ENCODE results near the gene CPS1.

CPS1 gene

GRCh38 chr2:210611466-210611865 is 55.1 kb downstream of the CPS1 start:
- H3K9me3 ChIP-seq (ENCODE audit: control insufficient read depth, insufficient read depth, low read depth, low read length) = no peaks in the 10 kb centered on the region
- no peaks in the 10 kb centered on the region for H3K4me1 ChIP-seq (ENCODE audit: control insufficient read depth, insufficient read depth, low read length)
- POLR2A ChIA-PET = no interaction called here
- no peak overlapping the region for H3K4me3 ChIP-seq (ENCODE audit: low read depth, low read length)
- TF ChIP-seq ZNF362 (tag by site-specific recombination; IDR thresholded peaks at IDR 0.05) (no peak), BCL11A (tag by site-specific recombination; IDR thresholded peaks at IDR 0.05; ENCODE audit: low read depth) (no peak), KLF9 (tag by site-specific recombination; IDR thresholded peaks at IDR 0.05; ENCODE audit: low read depth) (no peak), ZIC2 (tag by site-specific recombination; IDR thresholded peaks at IDR 0.05) (no peak), ZNF426 (tag by site-specific recombination; IDR thresholded peaks at IDR 0.05) (no peak), KLF10 (tag by site-specific recombination; IDR thresholded peaks at IDR 0.05) (no peak), OSR2 (tag by site-specific recombination; IDR thresholded peaks at IDR 0.05) (no peak), ZNF660 (tag by site-specific recombination; IDR thresholded peaks at IDR 0.05) (no peak), ZNF629 (tag by site-specific recombination; IDR thresholded peaks at IDR 0.05) (no peak), ZNF112 (tag by site-specific recombination; IDR thresholded peaks at IDR 0.05) (no peak), ZNF837 (tag by site-specific recombination; IDR thresholded peaks at IDR 0.05) (no peak), ZNF223 (tag by site-specific recombination; IDR thresholded peaks at IDR 0.05) (no peak)
- TF ChIP-seq, protein P1, sequence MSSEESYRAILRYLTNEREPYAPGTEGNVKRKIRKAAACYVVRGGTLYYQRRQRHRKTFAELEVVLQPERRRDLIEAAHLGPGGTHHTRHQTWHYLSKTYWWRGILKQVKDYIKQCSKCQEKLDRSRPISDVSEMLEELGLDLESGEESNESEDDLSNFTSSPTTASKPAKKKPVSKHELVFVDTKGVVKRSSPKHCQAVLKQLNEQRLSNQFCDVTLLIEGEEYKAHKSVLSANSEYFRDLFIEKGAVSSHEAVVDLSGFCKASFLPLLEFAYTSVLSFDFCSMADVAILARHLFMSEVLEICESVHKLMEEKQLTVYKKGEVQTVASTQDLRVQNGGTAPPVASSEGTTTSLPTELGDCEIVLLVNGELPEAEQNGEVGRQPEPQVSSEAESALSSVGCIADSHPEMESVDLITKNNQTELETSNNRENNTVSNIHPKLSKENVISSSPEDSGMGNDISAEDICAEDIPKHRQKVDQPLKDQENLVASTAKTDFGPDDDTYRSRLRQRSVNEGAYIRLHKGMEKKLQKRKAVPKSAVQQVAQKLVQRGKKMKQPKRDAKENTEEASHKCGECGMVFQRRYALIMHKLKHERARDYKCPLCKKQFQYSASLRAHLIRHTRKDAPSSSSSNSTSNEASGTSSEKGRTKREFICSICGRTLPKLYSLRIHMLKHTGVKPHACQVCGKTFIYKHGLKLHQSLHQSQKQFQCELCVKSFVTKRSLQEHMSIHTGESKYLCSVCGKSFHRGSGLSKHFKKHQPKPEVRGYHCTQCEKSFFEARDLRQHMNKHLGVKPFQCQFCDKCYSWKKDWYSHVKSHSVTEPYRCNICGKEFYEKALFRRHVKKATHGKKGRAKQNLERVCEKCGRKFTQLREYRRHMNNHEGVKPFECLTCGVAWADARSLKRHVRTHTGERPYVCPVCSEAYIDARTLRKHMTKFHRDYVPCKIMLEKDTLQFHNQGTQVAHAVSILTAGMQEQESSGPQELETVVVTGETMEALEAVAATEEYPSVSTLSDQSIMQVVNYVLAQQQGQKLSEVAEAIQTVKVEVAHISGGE (tag by site-specific recombination; conservative IDR thresholded peaks at IDR 0.05; ENCODE audit: low read depth) = no peak
- no peak overlapping the region for H3K27ac ChIP-seq (ENCODE audit: extremely low read depth, low read depth, low read length)
- CTCF ChIA-PET = no interaction called here
- no peaks in the 10 kb centered on the region for H3K36me3 ChIP-seq (ENCODE audit: control insufficient read depth in 2 of 2, insufficient read depth in 1 of 2, low read length in 2 of 2)

GRCh38 chr2:210616074-210616473 is 59.7 kb downstream of the CPS1 start:
- Histone ChIP-seq H3K36me3 (ENCODE audit: control insufficient read depth in 2 of 2, insufficient read depth in 1 of 2, low read length in 2 of 2) (no peaks in the 10 kb centered on the region), H3K4me3 (ENCODE audit: low read depth, low read length) (no peak overlapping the region), H3K4me1 (ENCODE audit: control insufficient read depth, insufficient read depth, low read length) (no peaks in the 10 kb centered on the region), H3K9me3 (ENCODE audit: control insufficient read depth, insufficient read depth, low read depth, low read length) (no peaks in the 10 kb centered on the region), H3K27ac (ENCODE audit: extremely low read depth, low read depth, low read length) (no peak overlapping the region)
- no peak for TF ChIP-seq ZNF843 (tag by site-specific recombination; IDR thresholded peaks at IDR 0.05)
- no peak for TF ChIP-seq ZBTB44 (tag by site-specific recombination; IDR thresholded peaks at IDR 0.05)
- TF ChIP-seq ZNF112 (tag by site-specific recombination; IDR thresholded peaks at IDR 0.05) = no peak
- no peak for TF ChIP-seq ZNF837 (tag by site-specific recombination; IDR thresholded peaks at IDR 0.05)
- no peak for TF ChIP-seq ZNF37A (tag by site-specific recombination; IDR thresholded peaks at IDR 0.05)
- TF ChIP-seq, protein P2, sequence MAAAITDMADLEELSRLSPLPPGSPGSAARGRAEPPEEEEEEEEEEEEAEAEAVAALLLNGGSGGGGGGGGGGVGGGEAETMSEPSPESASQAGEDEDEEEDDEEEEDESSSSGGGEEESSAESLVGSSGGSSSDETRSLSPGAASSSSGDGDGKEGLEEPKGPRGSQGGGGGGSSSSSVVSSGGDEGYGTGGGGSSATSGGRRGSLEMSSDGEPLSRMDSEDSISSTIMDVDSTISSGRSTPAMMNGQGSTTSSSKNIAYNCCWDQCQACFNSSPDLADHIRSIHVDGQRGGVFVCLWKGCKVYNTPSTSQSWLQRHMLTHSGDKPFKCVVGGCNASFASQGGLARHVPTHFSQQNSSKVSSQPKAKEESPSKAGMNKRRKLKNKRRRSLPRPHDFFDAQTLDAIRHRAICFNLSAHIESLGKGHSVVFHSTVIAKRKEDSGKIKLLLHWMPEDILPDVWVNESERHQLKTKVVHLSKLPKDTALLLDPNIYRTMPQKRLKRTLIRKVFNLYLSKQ (tag by site-specific recombination; IDR thresholded peaks at IDR 0.05; ENCODE audit: borderline replicate concordance) = no peak
- no peak for TF ChIP-seq ZNF664 (tag by site-specific recombination; IDR thresholded peaks at IDR 0.05)
- TF ChIP-seq SCRT2 (tag by site-specific recombination; IDR thresholded peaks at IDR 0.05) = no peak
- no peak for TF ChIP-seq ZNF248 (tag by site-specific recombination; IDR thresholded peaks at IDR 0.05)
- ChIA-PET POLR2A (no interaction called here), CTCF (interaction anchor here (0.6 kb wide), 1 partner anchor 478 kb away, joined by 3 read pairs; no protein-coding TSS in a partner anchor)
